ENCODE results near the gene PRRC2B. TPM values are rescaled to one million over a fixed set of nuclear protein-coding genes. Genes with fewer than 3 reads are reported as not detected.

Gene PRRC2B
- total and polyA plus RNA-seq, 2 of the 8 experiments (the other 6 are each of a cell fraction or from before 2014, with no cell fraction given), result 37.3 to 249 TPM

GRCh38 chr9:131473198-131473885 is 79.5 kb downstream of the PRRC2B start:
- H4K91ac ChIP-seq (replicated peaks; ENCODE audit: insufficient read length, low read length), result no peak overlapping the region
- peaks cover 15 to 31% of the 10 kb centered on the region in 2 experiments for H4K20me1 ChIP-seq (replicated peaks in 1 of 2; ENCODE audit: control insufficient read depth in 1 of 2, insufficient read depth in 2 of 2, low read length in 2 of 2)
- H3K79me1 ChIP-seq (ENCODE audit: low read depth, low read length), result peaks cover 8% of the 10 kb centered on the region
- no peak overlapping the region for H4K8ac ChIP-seq (ENCODE audit: extremely low read depth, insufficient read depth, low read length)
- no peak overlapping the region for H3K23ac ChIP-seq (ENCODE audit: insufficient read length)
- H3K4me2 ChIP-seq (ENCODE audit: insufficient read depth in 1 of 2, low read depth in 2 of 2, low read length in 2 of 2), result no peak overlapping the region
- FAIRE-seq (no peak), DNase-seq (ENCODE audit: low read depth in 1 of 2, low spot score in 2 of 2) (no peak)
- no peak overlapping the region for H2BK20ac ChIP-seq (ENCODE audit: low read length)
- no peak overlapping the region for H3K14ac ChIP-seq (ENCODE audit: insufficient read length)
- no peak overlapping the region for H2BK12ac ChIP-seq (ENCODE audit: low read depth, low read length)
- no peak overlapping the region for H3K9ac ChIP-seq (replicated peaks in 1 of 4; ENCODE audit: extremely low read depth in 1 of 4, low read depth in 3 of 4, low read length in 3 of 4)
- H2BK15ac ChIP-seq (ENCODE audit: low read length), result no peak overlapping the region
- no peak overlapping the region for H3K18ac ChIP-seq (ENCODE audit: extremely low read depth, low read length)
- peaks cover 57 to 92% (median 84%) of the 10 kb centered on the region in 4 experiments for H3K36me3 ChIP-seq (ENCODE audit: control insufficient read depth in 2 of 4, insufficient read depth in 4 of 4, low read length in 3 of 4)
- H3K56ac ChIP-seq (replicated peaks; ENCODE audit: insufficient read length, low read depth, low read length), result no peak overlapping the region
- H2AFZ ChIP-seq (ENCODE audit: low read length), result no peak overlapping the region
- no peak overlapping the region for H2BK120ac ChIP-seq (replicated peaks; ENCODE audit: low read depth, low read length)
- ChIA-PET CTCF (ENCODE audit: partially characterized antibody) (interaction anchor here (1.0 to 5.2 kb wide), 4 partner anchors 15 to 124 kb away, joined by 3 to 31 read pairs (median 9); no protein-coding TSS in a partner anchor), POLR2A (ENCODE audit: partially characterized antibody) (interaction anchor here (0.7 to 1.3 kb wide), 4 partner anchors 12 to 52 kb away, joined by 3 to 5 read pairs (median 4); no protein-coding TSS in a partner anchor)
- no peak overlapping the region for H3K27ac ChIP-seq (ENCODE audit: low read depth, low read length)
- no peaks in the 10 kb centered on the region for H3K23me2 ChIP-seq (ENCODE audit: low read depth, low read length)
- H3K9me3 ChIP-seq (ENCODE audit: insufficient read depth in 2 of 2, low read depth in 1 of 2, low read length in 1 of 2), result no peaks in the 10 kb centered on the region
- no peak overlapping the region for H2BK5ac ChIP-seq (ENCODE audit: low read depth, low read length)
- H4K5ac ChIP-seq (ENCODE audit: insufficient read length, low read depth, low read length), result no peak overlapping the region
- peaks cover 0 to 33% of the 10 kb centered on the region in 2 experiments; a peak in 2 of 4 replicates for H3K79me2 ChIP-seq (ENCODE audit: control insufficient read depth in 1 of 2, insufficient read depth in 2 of 2, low read length in 2 of 2)
- TF ChIP-seq SRF (IDR thresholded peaks at IDR 0.05; ENCODE audit: low read depth, low read length), result no peak
- no peak for TF ChIP-seq ZNF274 (IDR thresholded peaks at IDR 0.05; ENCODE audit: borderline replicate concordance, extremely low read depth, low read length)
- 91% methylated on average over 9 of the region's 9 CpGs; no CpG with 5 or more reads in 1 of the 2 experiments for WGBS, 2 experiments (ENCODE audit: extremely low coverage in 1 of 2, insufficient coverage in 1 of 2, insufficient read length in 1 of 2, insufficient replicate concordance in 2 of 2, low coverage in 1 of 2, low lambda C conversion rate in 2 of 2, missing lambda C conversion rate in 1 of 2)
- no peaks in the 10 kb centered on the region for H3K27me3 ChIP-seq (replicated peaks in 1 of 4; ENCODE audit: control insufficient read depth in 3 of 4, extremely low read depth in 1 of 4, insufficient read depth in 3 of 4, low read length in 3 of 4)
- no peak overlapping the region for H2AK5ac ChIP-seq (ENCODE audit: low read depth, low read length)
- no peaks in the 10 kb centered on the region for H3K4me1 ChIP-seq (replicated peaks in 1 of 4; ENCODE audit: control insufficient read depth in 3 of 4, insufficient read depth in 4 of 4, low read length in 3 of 4)
- H3K4ac ChIP-seq (replicated peaks; ENCODE audit: insufficient read length, low read depth, low read length), result no peak overlapping the region
- no peak overlapping the region for H3K4me3 ChIP-seq (ENCODE audit: extremely low read depth in 1 of 4, insufficient read depth in 2 of 4, low read depth in 3 of 4, low read length in 4 of 4)

Data from H1 (cell line).